GM12892 (cell line): Measurements from ENCODE around the gene SMIM1.

ENCODE experiments used
- DNase-seq: peaks from one replicate; pipeline ENCODE4 v3.0.0; 2011; ENCODE audit not compliant: insufficient read length
- FAIRE-seq: peaks from 2 replicates; lab custom pipeline; 2011; peaks lifted over from hg19 to GRCh38; lab: Jason Lieb, UNC
- POLR2A ChIP-seq: IDR thresholded peaks from 2 replicates; pipeline ENCODE4 v1.6.1; 2011; ENCODE audit warnings: low read depth, low read length, control low read depth
- POLR2AphosphoS5 ChIP-seq: IDR thresholded peaks from 2 replicates; pipeline ENCODE4 v1.6.1; 2011; ENCODE audit warnings: low read depth, low read length, control low read depth
- TAF1 ChIP-seq: IDR thresholded peaks from 2 replicates; pipeline ENCODE4 v1.6.1; 2011; ENCODE audit warnings: low read depth, mild to moderate bottlenecking, control low read depth, low read length, borderline replicate concordance

Gene SMIM1

DNA sequence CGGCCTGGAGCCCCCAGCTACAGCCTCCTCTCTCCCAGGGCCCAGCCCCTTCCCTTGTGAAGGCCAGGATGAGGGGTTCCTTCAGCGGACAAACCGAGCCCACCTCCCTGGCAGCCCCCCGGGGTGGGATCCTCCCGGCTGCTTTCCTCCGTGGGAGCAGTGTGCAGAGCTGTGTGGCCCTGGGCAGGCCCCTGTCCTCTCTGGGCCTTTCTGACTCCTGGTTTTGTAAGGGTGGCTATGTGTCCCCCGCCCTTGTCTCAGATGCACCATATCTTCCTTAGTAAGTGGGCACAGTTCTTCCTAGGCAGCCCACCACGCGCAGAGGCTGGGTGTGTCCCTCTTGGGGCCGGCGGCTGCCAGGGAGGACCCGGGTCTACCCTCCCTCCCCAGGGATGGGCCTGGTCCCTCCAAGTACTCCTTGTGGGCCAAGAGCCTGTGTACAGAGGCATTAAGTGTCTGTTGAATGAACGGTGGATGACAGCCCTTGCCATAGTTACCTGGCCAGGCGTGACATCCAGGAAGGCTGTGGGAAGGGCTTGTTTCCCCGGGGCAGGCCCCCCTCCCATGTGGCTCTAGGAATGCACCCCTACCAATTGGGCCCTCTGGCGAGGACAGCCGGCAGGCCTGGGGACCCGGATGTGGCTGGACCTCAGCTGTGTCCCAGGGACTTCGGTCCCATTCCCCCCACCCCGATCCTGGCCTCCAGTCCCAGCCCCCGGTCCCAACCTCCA, 3.8 kb downstream of the SMIM1 start:
- TF ChIP-seq TAF1 (no peak), POLR2A (no peak), POLR2AphosphoS5 (no peak)
- peak; percentile 5 for FAIRE-seq
- DNase-seq: no peak

DNA sequence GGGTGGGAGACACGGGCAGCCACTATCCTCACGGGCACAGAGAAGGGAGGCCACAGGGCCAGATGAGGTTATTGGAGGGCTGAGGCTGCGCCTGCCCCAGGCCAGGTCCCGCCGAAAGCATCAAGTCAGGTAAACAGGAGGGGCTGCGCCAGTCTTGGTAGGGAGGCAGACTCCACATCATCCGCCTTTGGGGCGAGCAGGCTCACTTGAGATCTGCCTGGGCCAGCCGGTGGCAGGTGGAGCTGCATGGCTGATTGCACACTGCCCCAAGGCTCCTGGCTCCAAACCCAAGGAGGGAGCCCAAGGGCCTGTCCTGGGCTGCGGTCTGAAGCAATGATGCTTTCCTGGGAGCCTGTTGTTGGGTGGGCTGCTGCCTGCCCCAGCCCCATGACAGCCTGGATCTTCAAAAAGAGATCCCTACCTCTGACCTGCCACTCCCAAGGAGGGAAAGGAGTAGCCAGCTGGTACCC, 4.6 kb downstream of the SMIM1 start:
- TF ChIP-seq POLR2AphosphoS5 (no peak), POLR2A (no peak), TAF1 (no peak)
- no peak for DNase-seq
- FAIRE-seq: no peak

DNA sequence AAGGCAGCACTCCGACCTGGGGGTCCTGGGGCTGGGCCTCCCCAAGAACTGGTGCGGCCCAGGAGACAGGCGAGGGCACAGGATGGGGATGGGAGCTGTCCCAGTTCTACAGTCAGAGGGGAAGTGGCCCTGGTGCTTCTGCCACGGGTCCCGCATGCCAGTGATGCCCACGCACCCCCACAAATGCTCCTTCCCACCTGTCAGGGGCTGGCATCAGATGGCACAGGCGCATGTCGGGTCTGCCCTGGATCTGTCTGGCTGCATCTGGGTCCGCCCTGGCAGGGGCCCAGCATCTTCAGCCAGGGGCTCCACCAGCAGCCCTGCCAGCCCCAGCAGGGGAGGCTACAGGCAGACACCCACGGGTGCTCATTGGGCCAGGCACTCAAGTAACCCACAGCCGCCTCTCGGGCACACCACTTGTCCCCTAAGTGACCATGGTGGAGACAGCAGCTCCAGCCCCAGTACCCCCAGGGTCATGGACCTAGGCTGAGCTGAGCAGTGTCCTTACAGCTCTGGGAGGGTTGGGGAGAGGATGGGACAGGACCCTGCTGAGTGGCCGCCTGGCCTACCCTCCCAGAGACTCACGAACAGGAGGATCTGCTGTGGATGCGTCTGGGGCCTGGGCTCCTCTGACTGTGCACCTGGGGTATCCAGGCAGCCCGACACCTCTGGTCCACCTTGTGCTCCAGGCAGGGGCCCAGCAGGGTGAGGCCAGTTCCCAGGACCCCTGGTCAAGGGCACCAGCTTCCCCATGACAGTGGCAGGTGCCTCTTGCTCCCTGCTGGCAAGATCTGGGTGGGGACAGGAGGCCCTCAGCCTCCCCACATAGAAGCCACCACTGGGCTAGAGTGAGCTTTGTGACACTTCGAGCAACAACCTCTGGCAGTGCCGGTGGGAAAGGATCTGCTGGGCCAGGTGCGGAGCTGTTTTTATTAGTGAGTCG, 5.4 kb downstream of the SMIM1 start:
- no peak for TF ChIP-seq TAF1
- 0 out of 2 replicates have a peak, but pooled peaks have one; percentile 20 for TF ChIP-seq POLR2A
- TF ChIP-seq POLR2AphosphoS5: no peak
- no peak for DNase-seq
- no peak for FAIRE-seq

DNA sequence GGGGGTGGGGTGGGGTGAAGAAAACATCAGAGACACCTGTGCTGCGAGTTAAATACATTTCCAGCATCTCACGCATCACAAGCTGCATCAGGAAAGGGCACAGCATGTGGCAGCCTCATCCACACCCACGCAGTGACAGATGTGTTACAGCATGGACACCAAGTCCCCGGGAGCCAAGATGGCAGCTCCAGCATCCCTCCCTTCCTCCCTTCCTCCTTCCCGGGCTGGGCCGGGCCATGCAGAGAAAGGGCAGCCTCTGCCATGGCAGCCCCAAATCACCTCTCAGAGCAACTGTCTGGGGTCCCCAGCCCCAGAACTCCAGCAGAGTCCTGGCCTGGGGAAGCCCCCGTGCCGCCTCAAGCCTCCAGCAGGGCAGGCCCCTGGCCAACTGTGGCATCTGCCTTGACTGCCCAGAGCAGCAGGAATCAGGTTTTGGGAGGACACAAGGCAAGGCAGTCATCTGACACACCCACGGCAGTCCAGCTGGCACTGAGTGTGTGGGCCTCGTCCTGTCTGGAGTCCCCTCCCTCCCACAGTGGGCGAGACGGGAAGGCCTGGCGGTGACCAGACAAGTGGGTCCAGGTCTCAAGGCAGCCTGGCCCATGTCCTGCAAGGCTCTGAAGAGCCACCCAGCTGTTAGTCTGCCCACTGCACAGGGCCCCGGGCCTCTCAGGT, 6.2 kb downstream of the SMIM1 start:
- DNase-seq (no peak), FAIRE-seq (no peak)
- TF ChIP-seq POLR2A: no peak
- no peak for TF ChIP-seq POLR2AphosphoS5
- no peak for TF ChIP-seq TAF1

DNA sequence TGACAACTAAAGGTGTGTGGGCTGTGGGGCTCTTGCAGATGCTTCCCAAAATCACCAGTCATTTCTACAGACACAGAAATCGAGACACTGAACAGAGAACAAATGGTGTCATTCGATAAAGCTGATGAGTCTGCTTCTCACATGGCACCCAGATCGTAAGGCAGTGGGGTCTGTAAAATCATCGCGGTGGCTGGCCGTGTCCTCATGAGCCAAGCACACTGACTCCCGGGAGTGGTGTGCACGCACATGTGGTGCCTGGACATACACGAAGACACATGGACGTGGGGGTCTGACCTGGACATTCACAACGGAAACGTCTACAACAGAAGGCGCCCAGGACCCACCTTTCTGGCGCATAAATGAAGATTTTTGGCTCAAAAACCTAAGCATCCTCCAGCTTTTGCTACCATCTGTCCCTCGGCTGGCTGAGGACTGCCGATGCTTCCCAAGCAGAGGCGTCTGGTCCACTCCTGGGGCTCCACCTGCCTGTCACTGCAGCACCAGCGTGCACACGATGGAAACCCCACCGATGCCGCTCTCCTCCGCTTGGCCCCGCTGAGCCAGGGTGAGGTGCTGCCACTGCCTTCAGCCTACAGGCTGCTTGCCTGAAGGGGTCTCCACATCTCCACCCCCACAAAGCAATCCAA, 6.8 kb downstream of the SMIM1 start:
- FAIRE-seq (no peak), DNase-seq (no peak)
- TF ChIP-seq TAF1 (no peak), POLR2A (no peak), POLR2AphosphoS5 (no peak)

DNA sequence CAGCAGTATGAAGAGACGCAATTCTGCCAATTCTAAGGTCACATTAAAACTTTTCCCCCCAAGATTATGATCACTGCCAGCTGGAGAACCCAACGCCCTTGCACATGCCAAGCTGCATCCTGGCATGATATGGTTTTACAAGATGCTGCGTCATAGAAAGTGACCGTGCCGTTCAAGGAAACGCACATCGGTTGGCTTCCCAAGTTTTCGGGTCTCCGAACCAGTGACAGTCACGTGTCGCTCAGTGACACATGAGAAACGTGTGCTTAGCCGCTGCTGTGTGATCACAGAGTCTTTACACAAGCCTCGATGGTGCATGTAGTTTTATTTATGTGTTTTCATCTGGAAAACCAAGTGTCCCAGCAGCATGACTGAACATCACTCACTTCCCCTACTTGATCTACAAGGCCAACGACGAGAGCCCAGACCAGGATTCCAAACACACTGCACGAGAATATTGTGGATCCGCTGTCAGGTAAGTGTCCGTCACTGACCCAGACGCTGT, 7.4 kb downstream of the SMIM1 start:
- DNase-seq (no peak), FAIRE-seq (no peak)
- TF ChIP-seq POLR2A (no peak), POLR2AphosphoS5 (no peak), TAF1 (no peak)

DNA sequence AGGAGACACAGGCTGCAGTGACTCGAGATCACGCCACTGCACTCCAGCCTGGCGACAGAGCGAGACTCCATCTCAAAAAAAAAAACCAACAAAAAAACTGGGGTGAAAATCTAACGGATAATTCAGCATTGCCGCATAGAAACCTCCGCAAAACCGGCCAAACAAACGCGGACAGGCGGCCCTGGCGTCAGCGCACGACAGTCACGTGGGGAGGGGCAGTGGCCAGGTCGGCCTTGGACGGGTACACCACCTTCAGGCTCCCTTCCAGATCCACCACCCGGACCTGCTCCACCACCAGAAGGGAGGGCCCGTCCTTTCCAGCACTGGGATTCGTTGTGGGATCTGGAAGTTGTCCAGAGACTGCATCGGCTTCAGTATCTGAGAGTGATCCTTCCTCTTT, 8.4 kb downstream of the SMIM1 start:
- TF ChIP-seq POLR2A: no peak
- TF ChIP-seq POLR2AphosphoS5: no peak
- no peak for TF ChIP-seq TAF1

DNA sequence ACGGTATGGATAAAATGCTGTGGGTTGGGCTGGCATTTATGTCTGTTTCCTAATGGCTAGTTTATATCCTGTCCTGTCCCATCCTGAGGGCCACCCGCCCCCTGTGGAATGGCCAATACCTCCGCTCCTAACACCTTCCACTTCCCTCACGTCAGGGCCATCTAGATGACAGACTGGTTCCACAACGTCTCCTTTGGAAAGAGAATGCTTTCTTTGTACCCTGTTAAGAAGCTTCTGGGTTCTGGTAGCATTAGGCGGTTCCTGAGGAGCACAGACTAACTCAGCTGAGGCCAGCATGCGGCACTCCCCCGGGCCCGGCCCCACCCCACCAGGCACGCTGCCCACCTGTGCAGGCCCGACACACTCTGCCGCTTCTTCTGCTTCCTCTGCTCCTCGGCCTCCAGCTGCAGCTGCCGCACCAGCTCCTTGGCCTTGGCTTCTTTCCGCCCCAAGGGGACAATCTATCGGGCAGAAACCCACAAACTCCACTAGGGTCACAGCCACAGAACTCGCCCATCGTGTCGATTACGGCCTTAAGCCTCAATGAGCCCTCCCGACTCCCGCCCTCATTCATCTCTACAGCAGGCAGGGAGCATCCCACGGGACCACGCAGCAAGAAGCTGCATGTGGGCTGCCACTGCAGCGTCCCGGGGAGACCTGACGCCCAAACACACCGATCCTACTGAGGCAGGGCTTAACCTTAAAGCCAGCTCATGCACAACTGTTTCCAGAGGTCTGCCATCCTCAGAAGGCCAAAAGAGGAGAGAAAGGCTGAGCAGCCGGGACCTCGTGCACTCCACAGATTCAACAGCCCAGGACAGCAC, 11.3 kb downstream of the SMIM1 start:
- DNase-seq (no peak), FAIRE-seq (no peak)
- TF ChIP-seq POLR2A (no peak), POLR2AphosphoS5 (no peak), TAF1 (no peak)

More for the DNA sequence above, 8.4 kb downstream of the SMIM1 start:
- FAIRE-seq: no peak
- no peak for DNase-seq

DNA sequence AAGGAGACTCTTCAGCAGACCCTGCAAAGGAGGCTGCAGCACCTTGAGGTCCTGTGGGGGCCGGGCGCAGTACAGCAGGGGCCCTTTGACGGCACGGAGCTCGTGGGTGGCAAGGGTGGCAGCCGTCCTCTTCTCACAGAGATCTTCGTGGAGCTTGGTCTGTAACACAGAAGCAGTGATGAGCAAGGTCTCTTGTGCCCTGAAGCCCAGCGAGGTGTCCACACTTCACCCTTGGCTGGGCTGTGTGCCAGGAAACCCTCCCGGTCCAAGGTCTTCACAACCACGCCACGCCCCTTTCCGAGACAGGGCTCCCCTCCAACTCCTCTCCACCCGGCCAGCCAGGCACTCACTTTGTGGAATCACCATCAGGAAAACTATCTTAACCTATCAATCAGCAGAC, 12.5 kb downstream of the SMIM1 start:
- TF ChIP-seq POLR2A (0 out of 2 replicates have a peak, but pooled peaks have one; percentile 22), POLR2AphosphoS5 (no peak)
- FAIRE-seq (no peak), DNase-seq (no peak)

DNA sequence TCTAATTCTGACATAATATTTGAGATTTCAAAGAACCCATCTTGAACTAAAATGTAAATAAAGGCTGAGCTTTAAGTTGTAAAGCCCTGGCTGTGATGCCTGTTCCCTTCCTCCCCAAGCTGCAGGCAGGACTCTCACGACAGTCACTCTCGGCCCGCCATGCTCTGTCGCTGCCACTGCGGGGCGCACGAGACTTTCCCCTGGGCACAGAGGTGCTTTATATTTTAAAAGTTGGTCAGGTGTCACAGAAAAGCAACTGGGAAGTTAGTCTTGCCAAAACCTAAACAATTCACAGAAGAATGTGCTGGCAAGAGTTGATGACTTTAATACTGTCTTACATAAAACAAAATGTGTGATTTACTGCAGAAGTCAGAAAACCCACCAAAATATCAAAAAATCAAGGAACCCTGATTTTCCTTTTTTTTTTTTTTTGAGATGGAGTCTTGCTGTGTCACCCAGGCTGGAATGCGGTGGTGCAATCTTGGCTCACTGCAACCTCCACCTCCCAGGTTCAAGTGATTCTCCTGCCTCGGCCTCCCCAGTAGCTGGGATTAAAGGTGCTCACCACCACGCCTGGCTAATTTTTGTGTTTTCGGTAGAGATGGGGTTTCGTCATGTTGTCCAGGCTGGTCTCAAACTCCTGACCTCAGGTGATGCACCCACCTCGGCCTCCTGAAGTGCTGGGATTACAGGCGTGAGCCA, 13.1 kb downstream of the SMIM1 start:
- no peak for DNase-seq
- no peak for FAIRE-seq
- TF ChIP-seq POLR2AphosphoS5: no peak
- TF ChIP-seq POLR2A: no peak
- no peak for TF ChIP-seq TAF1
